Activated T-helper 2 cell treated with anti-CD3 and anti-CD28 coated beads, Interferon-gamma antibody, Interleukin-2, Interleukin-4, amounts not matched to agents 10 μg/mL and 5 μg/mL and 100 μg/mL, durations not matched to agents 14 hours and 24 hours and 36 hours (primary cell): Measurements from ENCODE around the gene ZFP92. TPM values are rescaled to one million over a fixed set of nuclear protein-coding genes. Genes with fewer than 3 reads are reported as not detected.

Experiments
- DNase-seq: peaks from one replicate; pipeline ENCODE4 v3.0.0; 2021; ENCODE audit warnings: low spot score
- H3K27ac Mint-ChIP-seq: one replicate; pipeline ENCODE4 v1.8.0; 2021; ENCODE audit warnings: mixed read lengths
- H3K27me3 Mint-ChIP-seq: one replicate; pipeline ENCODE4 v1.8.0; 2021; ENCODE audit warnings: low read depth, mixed read lengths
- H3K36me3 Mint-ChIP-seq: one replicate; pipeline ENCODE4 v1.8.0; 2021; ENCODE audit warnings: low read depth, mixed read lengths
- H3K4me1 Mint-ChIP-seq: one replicate; pipeline ENCODE4 v1.8.0; 2021; ENCODE audit warnings: low read depth, mixed read lengths
- H3K4me3 Mint-ChIP-seq: one replicate; pipeline ENCODE4 v1.8.0; 2021; ENCODE audit warnings: low read depth, mild to moderate bottlenecking, moderate library complexity, mixed read lengths
- H3K9me3 Mint-ChIP-seq: one replicate; pipeline ENCODE4 v1.8.0; 2021; ENCODE audit warnings: mixed read lengths
- intact Hi-C: fragments of 100-400 bp; cut with micrococcal nuclease; formaldehyde crosslinking; loops from one replicate; pipeline ENCODE4 v1.15.1; 2023
- total RNA-seq: library from RNA; stranded (reverse); gene quantifications from 2 replicates; pipeline ENCODE4 v1.2.3, GENCODE V29; 2022

ZFP92 gene
- total RNA-seq, 1 donor from 2014 or later, result 2.1 TPM

DNA sequence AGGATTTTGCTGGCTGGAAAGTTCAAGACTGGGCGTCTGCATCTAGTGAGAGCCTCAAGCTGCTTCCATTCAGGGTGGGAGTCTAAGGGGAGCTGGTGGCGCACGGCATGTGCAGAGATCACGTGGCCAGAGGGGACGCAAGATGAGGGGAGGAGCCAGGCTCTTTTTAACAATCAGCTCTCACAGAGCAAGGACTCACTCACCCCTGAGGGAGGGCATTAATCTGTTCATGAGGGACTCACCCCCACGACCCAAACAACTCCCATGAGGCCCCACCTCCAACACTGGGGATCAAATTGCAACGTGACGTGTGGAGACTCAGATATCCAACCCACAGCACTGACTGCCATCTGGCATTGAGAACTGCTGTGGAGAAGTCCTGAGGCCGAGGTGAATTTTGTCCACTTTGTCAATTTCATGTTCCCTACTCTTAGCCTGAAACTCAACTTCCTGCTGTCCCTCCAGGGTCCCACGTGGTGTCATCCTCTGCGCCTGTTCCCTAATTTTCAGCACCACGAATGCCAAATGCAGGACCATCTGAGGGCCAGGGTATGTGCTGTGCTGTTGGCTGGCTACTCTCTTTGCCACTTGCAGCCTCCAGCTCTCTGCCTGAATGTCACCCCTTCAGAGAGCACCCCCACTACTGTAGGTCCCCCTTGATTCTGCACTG, 5.6 kb downstream of the ZFP92 start:
- no peak for DNase-seq
- H3K4me3 Mint-ChIP-seq, result no peak overlapping the region
- H3K4me1 Mint-ChIP-seq, result peaks cover 6% of the 10 kb centered on the region
- no peak overlapping the region for H3K27ac Mint-ChIP-seq
- H3K9me3 Mint-ChIP-seq, result no peaks in the 10 kb centered on the region
- no peaks in the 10 kb centered on the region for H3K36me3 Mint-ChIP-seq
- H3K27me3 Mint-ChIP-seq, result no peaks in the 10 kb centered on the region
- intact Hi-C loops, result no loop called here

DNA sequence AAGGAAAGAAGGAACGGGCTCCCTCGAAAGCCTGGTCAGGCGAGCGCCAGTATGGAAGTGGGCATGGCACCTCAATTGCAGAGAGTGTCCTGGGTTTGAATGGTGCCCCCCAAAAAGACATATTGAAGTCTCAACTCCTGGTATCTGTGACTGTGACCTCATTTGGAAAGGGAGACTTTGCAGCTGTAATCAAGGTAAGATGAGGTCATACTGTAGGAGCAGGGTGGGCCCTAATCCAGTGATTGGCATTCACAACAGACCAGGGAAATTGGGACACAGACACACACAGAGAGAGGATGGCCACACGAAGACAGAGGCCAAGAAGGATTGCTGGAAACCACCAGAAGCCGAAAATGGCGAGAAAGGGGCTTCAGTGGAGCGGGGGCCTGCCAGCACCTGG, 6.4 kb downstream of the ZFP92 start:
- Mint-ChIP-seq H3K27ac (no peak overlapping the region), H3K4me1 (no peaks in the 10 kb centered on the region), H3K36me3 (no peaks in the 10 kb centered on the region), H3K4me3 (no peak overlapping the region), H3K27me3 (no peaks in the 10 kb centered on the region), H3K9me3 (no peaks in the 10 kb centered on the region)
- DNase-seq, result no peak
- intact Hi-C loops, result no loop called here

DNA sequence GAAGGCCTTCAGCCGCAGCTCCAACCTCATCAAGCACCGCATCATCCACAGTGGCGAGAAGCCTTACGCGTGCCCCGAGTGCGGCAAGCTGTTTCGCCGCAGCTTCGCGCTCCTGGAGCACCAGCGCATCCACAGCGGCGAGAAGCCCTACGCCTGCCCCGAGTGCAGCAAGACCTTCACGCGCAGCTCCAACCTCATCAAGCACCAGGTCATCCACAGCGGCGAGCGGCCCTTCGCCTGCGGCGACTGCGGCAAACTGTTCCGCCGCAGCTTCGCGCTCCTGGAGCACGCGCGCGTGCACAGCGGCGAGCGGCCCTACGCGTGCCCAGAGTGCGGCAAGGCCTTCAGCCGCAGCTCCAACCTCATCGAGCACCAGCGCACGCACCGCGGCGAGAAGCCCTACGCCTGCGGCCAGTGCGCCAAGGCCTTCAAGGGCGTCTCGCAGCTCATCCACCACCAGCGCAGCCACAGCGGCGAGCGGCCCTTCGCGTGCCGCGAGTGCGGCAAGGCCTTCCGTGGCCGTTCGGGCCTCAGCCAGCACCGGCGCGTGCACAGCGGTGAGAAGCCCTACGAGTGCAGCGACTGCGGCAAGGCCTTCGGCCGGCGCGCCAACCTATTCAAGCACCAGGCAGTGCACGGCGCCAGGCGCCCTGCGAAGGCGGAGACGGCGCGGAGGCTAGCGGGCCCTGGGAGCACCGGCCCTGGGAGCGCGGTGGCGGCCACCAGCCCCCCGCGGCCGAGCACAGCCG, 9.8 kb downstream of the ZFP92 start:
- DNase-seq, result no peak
- Mint-ChIP-seq H3K27me3 (no peaks in the 10 kb centered on the region), H3K4me3 (no peak overlapping the region), H3K9me3 (no peaks in the 10 kb centered on the region), H3K4me1 (no peaks in the 10 kb centered on the region), H3K27ac (no peak overlapping the region), H3K36me3 (no peaks in the 10 kb centered on the region)
- intact Hi-C loops, result no loop called here

DNA sequence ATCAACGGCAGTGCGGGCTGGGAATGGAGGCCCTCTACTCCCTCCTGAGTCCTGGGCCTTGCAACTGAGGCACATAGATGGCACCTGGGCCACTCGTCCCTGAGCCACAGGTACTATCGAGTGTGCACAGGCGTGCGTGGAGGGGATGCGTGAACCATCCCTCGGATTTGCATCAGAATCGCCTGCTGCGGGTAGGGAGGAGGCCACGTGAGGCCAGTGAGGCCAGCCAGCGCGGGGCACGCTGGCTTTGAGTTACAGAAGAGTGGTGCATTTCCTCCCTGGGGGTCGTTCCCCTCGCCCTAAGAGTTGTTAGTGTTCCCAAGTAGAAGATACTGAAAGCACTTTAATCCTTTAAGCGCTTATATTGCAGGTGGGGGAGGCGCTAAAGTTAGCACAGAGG, 10.6 kb downstream of the ZFP92 start:
- no peak for DNase-seq
- no peak overlapping the region for H3K4me3 Mint-ChIP-seq
- H3K27ac Mint-ChIP-seq, result no peak overlapping the region
- no peaks in the 10 kb centered on the region for H3K36me3 Mint-ChIP-seq
- intact Hi-C loops, result no loop called here
- no peaks in the 10 kb centered on the region for H3K4me1 Mint-ChIP-seq
- H3K9me3 Mint-ChIP-seq, result no peaks in the 10 kb centered on the region
- no peaks in the 10 kb centered on the region for H3K27me3 Mint-ChIP-seq

DNA sequence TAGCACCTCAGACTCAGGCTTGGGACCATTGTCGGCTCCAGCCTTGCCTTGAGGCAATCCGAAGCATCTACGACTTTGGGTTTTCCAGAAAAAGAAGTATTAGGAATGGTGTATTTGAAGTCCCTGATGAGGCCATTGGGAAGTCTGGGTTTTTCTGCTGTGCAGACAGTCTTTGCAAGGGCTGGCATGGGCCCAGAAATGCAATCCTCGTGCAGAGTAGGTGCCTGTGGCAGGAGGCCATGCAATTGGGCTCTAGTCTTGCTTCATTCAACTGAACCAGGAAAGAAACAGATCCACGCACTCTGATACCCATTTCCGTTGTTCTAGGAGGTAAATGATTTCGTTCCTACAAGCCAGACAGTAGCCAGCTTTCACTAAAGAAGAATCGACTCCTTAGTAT, 12.4 kb downstream of the ZFP92 start:
- Mint-ChIP-seq H3K4me3 (no peak overlapping the region), H3K27ac (no peak overlapping the region), H3K36me3 (no peaks in the 10 kb centered on the region), H3K9me3 (no peaks in the 10 kb centered on the region), H3K27me3 (no peaks in the 10 kb centered on the region), H3K4me1 (no peaks in the 10 kb centered on the region)
- intact Hi-C loops, result no loop called here
- DNase-seq, result no peak

DNA sequence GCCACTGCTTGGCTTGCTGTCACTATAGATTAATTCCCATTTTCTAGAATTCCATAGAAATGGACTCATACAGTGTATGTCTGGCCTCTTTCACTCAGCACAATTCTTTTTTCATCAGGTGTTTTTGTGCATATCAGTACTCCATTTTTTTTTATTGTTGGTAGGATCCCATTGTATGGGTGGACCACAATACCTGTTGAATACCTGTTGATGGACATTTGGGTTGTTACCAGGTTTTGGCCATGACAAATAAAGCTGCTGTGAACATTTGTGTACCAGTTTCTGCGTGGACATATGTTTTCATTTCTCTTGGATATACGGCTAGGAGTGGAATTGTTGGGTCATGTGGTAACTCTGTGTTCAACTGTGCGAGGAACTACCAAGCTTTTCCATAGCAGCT, 14.9 kb downstream of the ZFP92 start:
- H3K36me3 Mint-ChIP-seq, result no peaks in the 10 kb centered on the region
- H3K27ac Mint-ChIP-seq, result no peak overlapping the region
- peaks cover 5% of the 10 kb centered on the region for H3K9me3 Mint-ChIP-seq
- intact Hi-C loops, result no loop called here
- no peaks in the 10 kb centered on the region for H3K4me1 Mint-ChIP-seq
- no peak for DNase-seq
- H3K4me3 Mint-ChIP-seq, result no peak overlapping the region
- H3K27me3 Mint-ChIP-seq, result no peaks in the 10 kb centered on the region

DNA sequence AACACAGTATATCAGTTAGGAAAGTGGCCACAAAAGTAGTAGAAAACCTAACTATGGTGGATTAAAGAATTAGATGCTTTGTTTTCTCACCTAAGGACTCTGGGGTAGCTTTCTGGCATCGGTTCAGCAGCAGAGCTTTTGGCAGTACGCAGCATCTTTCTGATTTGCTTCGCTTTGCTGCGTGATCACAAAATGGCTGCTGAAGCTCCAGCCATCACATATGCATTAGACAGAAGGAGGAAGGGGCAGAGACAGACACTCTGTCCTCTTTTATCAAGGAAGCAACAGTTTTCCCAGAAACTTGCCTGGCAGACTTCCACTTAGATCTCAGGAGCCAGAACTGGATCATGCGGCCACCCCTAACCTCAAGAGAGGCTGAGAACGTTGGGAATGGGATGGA, 19.5 kb downstream of the ZFP92 start:
- peaks cover 5% of the 10 kb centered on the region for H3K9me3 Mint-ChIP-seq
- no peak overlapping the region for H3K27ac Mint-ChIP-seq
- H3K4me1 Mint-ChIP-seq, result no peaks in the 10 kb centered on the region
- no peaks in the 10 kb centered on the region for H3K36me3 Mint-ChIP-seq
- no peaks in the 10 kb centered on the region for H3K27me3 Mint-ChIP-seq
- intact Hi-C loops, result no loop called here
- H3K4me3 Mint-ChIP-seq, result no peak overlapping the region
- DNase-seq, result no peak

DNA sequence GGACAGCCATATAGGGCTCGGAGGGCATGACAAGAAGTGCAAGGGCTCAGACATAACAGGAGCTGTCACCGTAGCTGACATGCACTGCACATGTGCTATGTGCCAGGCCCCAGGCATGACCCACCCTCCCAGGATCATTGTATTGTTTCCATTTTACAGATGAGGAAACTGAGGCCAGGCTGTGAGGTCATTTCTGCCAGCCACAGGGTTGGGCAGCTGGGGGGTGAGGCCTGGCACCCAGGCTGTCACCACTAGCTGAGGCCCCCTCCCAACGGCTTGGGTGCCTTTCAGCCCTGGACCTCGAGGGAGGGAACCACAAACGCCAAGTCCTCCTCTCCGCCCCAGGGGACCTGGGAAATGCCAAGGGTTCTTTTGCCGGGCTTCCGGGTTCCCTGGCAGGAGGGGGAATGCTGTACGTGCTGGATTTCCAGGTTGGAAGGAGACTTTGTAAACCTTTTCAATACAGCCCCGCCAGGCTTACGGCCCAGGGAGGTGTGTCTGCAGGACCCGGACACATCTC, 21.9 kb downstream of the ZFP92 start:
- H3K36me3 Mint-ChIP-seq, result no peaks in the 10 kb centered on the region

DNA sequence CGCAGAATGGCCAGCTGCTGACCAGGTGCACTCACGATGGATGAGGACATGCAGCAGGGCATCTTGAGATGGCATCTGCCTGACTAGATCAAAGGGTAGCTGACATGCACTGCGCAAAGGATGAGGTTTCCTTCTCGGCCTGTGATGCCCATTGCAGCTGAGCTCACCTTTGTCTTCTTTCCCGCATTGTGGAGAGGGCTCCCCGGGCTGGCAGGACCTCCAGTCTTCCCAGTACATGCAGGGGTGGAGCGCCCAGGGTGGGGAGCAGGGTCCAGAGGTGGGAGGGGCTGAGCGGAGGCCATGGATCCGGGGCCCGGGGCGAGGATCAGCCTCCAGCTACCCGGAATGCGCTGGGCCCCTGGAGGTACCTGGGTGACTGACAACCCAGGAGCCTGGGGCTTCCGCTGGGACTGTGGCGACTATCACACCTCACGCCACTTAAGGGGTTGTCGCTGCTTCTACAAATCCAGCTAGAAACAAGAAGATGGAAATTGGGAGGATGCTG, 22.6 kb downstream of the ZFP92 start:
- intact Hi-C loops, result no loop called here
- H3K36me3 Mint-ChIP-seq, result no peaks in the 10 kb centered on the region
- no peak for DNase-seq

More for the DNA sequence above, 21.9 kb downstream of the ZFP92 start:
- H3K27me3 Mint-ChIP-seq, result no peaks in the 10 kb centered on the region
- no peaks in the 10 kb centered on the region for H3K4me1 Mint-ChIP-seq
- H3K9me3 Mint-ChIP-seq, result peaks cover 5% of the 10 kb centered on the region
- DNase-seq, result no peak
- H3K27ac Mint-ChIP-seq, result no peak overlapping the region
- no peak overlapping the region for H3K4me3 Mint-ChIP-seq
- intact Hi-C loops, result no loop called here

DNA sequence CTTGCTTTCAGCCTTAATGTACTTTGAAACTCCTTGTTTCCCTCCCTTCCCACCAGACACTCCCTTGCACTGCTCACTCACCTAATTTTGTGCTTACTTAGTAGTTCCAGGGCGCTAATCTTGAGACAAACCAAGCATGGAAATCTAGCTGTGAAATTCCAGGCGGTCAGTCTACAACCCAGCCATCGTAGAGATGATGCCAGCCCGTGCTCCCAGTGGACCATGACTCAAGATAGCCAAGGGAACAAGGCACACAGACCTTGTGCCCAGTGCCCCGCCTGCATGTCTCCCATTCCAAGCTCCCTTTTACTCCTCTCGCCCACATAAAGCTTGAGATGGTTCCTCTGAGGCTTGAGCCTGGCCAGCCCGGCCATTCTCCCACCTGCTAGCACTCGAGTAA, 23.5 kb downstream of the ZFP92 start:
- Mint-ChIP-seq H3K27ac (no peak overlapping the region), H3K4me1 (no peaks in the 10 kb centered on the region), H3K9me3 (peaks cover 5% of the 10 kb centered on the region), H3K4me3 (no peak overlapping the region), H3K36me3 (no peaks in the 10 kb centered on the region), H3K27me3 (no peaks in the 10 kb centered on the region)
- no peak for DNase-seq
- intact Hi-C loops, result no loop called here

More for the DNA sequence above, 22.6 kb downstream of the ZFP92 start:
- H3K4me1 Mint-ChIP-seq, result no peaks in the 10 kb centered on the region
- no peak overlapping the region for H3K4me3 Mint-ChIP-seq
- H3K9me3 Mint-ChIP-seq, result peaks cover 5% of the 10 kb centered on the region
- no peak overlapping the region for H3K27ac Mint-ChIP-seq
- H3K27me3 Mint-ChIP-seq, result no peaks in the 10 kb centered on the region

DNA sequence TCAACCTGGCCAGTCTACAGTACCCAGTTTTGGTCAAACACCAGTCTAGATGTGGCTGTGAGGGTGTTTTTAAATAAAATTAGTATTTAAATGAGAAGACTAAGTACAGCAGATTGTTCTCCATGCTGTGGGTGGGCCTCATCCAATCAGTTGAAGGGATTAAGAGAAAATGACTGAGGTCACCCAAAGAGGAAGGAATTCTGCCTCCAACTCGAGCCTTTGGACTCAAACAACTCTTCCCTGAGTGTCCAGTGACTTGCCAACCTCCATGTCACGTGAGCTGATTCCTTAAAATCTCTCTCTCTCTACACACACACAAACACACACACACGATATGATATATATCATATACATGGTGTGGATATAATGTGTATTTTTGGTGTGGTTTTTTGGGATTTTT, 24.6 kb downstream of the ZFP92 start:
- Mint-ChIP-seq H3K4me1 (no peaks in the 10 kb centered on the region), H3K4me3 (no peak overlapping the region), H3K9me3 (peaks cover under 1% of the 10 kb centered on the region), H3K36me3 (no peaks in the 10 kb centered on the region), H3K27ac (no peak overlapping the region), H3K27me3 (no peaks in the 10 kb centered on the region)
- DNase-seq, result no peak
- intact Hi-C loops, result no loop called here

DNA sequence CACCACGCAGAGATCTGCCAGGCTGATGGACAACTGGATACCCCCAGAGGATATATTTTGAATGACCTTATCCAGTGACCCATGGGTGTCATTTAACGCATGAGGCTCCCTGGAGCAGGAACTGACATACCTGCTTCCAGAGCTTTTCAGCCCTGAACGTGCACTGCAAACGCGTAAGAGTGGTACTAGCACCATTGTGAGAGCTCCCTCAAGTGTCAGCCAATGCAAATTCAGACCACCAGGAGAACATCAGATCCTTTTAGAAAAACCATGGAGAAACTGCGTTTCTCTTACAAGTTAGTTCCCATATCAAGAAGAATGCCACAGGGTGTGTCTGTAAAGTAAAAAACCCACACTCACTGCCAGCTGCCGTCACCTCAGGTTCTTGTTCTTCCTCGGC, 27.3 kb downstream of the ZFP92 start:
- Mint-ChIP-seq H3K36me3 (no peaks in the 10 kb centered on the region), H3K27me3 (no peaks in the 10 kb centered on the region), H3K4me3 (no peak overlapping the region), H3K27ac (no peak overlapping the region), H3K9me3 (no peaks in the 10 kb centered on the region), H3K4me1 (no peaks in the 10 kb centered on the region)
- intact Hi-C loops, result no loop called here
- no peak for DNase-seq

DNA sequence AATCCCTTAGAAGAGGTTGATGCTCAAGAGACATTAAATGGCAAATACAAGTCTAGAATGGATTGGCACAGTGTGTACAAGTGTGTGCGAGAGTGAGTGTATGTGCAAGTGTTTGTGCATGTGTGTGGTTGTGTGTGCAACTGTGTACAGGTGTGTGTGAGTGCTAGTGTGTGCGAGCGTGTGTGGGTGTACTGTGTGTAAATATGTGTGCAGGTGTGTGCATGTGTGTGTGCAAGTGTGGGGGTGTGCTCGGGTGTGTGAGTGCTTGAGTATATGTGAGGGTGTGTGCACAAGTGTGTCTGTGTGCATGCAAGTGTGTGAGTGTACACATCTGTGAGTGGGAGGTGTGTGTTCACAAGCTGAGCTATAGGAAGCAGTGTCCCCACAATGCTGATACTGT, 28.7 kb downstream of the ZFP92 start:
- intact Hi-C loops, result no loop called here
- Mint-ChIP-seq H3K9me3 (no peaks in the 10 kb centered on the region), H3K27me3 (no peaks in the 10 kb centered on the region)

More for the DNA sequence above, 28.7 kb downstream of the ZFP92 start:
- Mint-ChIP-seq H3K36me3 (no peaks in the 10 kb centered on the region), H3K4me1 (no peaks in the 10 kb centered on the region), H3K4me3 (no peak overlapping the region), H3K27ac (no peak overlapping the region)
- no peak for DNase-seq
